Right lobe of liver (tissue), 6 donors: ENCODE measurements around the gene UBAC2. TPM values are rescaled to one million over a fixed set of nuclear protein-coding genes. Genes with fewer than 3 reads are reported as not detected.

ENCODE experiments used
- ATAC-seq, 4 donors: fragments of 200-7000 bp; cut with Tn5 transposase; one replicate each; pipeline ENCODE4 v1.9.1; 2020; ENCODE audit warnings: mild to moderate bottlenecking in 4 of 4, moderate library complexity in 4 of 4
- DNase-seq, 3 donors: peaks; one replicate each; pipeline ENCODE4 v3.0.0-alpha.2; 2020
- H3K27ac ChIP-seq, 3 donors: fragments of 200-600 bp; one replicate each; pipeline ENCODE4 v1.8.0; 2022
- H3K27me3 ChIP-seq, 2 donors: fragments of 200-600 bp; one replicate each; pipeline ENCODE4 v1.8.0; 2022
- H3K36me3 ChIP-seq, 4 donors: fragments of 200-600 bp; sonication (generic) in 1 of 4; one replicate each; pipeline versions ENCODE4 v1.5.1 to v1.8.0; 2017 to 2022; ENCODE audit warnings: control low read depth in 1 of 4
- H3K4me1 ChIP-seq, 4 donors: fragments of 200-600 bp; sonication (generic) in 1 of 4; one replicate each; pipeline versions ENCODE4 v1.5.1 to v1.8.0; 2017 to 2022; ENCODE audit warnings: control low read depth in 1 of 4
- H3K4me3 ChIP-seq, 3 donors: fragments of 200-600 bp; one replicate each; pipeline ENCODE4 v1.8.0; 2022
- H3K9me3 ChIP-seq, 4 donors: fragments of 200-600 bp; sonication (generic) in 1 of 4; one replicate each; pipeline versions ENCODE4 v1.5.1 to v1.8.0; 2017 to 2022; ENCODE audit warnings: control low read depth in 1 of 4
- POLR2A ChIP-seq: fragments of 450-650 bp; IDR thresholded peaks from one replicate; pipeline ENCODE4 v1.6.1; 2017; ENCODE audit warnings: antibody characterized with exemption, mild to moderate bottlenecking
- WGBS: methylation state at CpG from one replicate; pipeline ENCODE4 v1.1.6; 2018; ENCODE audit warnings: low coverage, low lambda C conversion rate; ENCODE audit not compliant: insufficient coverage; ENCODE audit errors: missing lambda C conversion rate; 5-methylcytosine and 5-hydroxymethylcytosine counted together
- intact Hi-C, 2 donors: fragments of 100-400 bp; cut with DNase I; formaldehyde crosslinking; loops; one replicate each; pipeline versions ENCODE4 v1.11.2 to v1.14.1; 2022
- total RNA-seq, 6 experiments: library from RNA; depleted of rRNA in 2 of 6; stranded (reverse); fragments of >200 nt in 2 of 6; fragmentation: NEBNext Ultra II Directional in 3 of 6; extraction: Animal tissue kit (Norgen Biotek cat#: 25700) in 3 of 6; gene quantifications; one replicate each; pipeline versions ENCODE4 v1.1.0 to v1.2.4, GENCODE V29; 2016 to 2023
- TF ChIP-seq, protein P1 (sequence below), 4 donors: fragments of 200-600 bp in 3 of 4; fragments of 450-650 bp in 1 of 4; IDR thresholded peaks; one replicate each; pipeline versions ENCODE4 v1.5.1 to v1.8.0; 2016 to 2022; ENCODE audit warnings: antibody characterized with exemption in 4 of 4, mild to moderate bottlenecking in 2 of 4
- donor health status: DM: no; HTN: yes; CAD: no.
- donor health status: DM: no; HTN: no; CAD: no.
- donor health status: DM: no; HTN: no; CAD: no.
- donor health status: DM: no; HTN: yes; CAD: no.
- donor health status: DM: no; HTN: yes; CAD: no.

UBAC2 gene
- total RNA-seq, 6 experiments from 2014 or later: 30.2 to 45.0 (median 37.0) TPM

DNA sequence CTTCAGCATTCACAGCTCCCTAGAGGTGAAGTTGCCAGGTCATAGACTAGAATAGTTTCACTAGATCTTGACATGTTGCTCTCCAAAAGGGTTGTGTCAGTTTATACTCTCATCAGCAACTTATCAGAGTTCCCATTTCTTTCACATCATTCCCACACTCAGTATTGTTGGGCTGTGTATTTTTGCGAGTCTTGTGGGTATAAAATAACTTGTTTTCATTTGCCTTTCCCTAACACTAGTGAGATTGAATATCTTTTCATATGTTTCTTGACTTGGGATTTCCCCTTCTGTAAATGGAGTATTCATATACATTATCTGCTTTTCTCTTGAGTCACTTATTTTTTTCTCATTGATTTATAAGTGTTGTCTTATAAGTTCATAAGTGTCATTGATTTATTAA lies 161.7 kb downstream of the UBAC2 start:
- no peaks in the 10 kb centered on the region for H3K4me1 ChIP-seq
- intact Hi-C loops: no loop called here
- no peak overlapping the region for H3K4me3 ChIP-seq
- TF ChIP-seq POLR2A: no peak
- TF ChIP-seq, protein P1, sequence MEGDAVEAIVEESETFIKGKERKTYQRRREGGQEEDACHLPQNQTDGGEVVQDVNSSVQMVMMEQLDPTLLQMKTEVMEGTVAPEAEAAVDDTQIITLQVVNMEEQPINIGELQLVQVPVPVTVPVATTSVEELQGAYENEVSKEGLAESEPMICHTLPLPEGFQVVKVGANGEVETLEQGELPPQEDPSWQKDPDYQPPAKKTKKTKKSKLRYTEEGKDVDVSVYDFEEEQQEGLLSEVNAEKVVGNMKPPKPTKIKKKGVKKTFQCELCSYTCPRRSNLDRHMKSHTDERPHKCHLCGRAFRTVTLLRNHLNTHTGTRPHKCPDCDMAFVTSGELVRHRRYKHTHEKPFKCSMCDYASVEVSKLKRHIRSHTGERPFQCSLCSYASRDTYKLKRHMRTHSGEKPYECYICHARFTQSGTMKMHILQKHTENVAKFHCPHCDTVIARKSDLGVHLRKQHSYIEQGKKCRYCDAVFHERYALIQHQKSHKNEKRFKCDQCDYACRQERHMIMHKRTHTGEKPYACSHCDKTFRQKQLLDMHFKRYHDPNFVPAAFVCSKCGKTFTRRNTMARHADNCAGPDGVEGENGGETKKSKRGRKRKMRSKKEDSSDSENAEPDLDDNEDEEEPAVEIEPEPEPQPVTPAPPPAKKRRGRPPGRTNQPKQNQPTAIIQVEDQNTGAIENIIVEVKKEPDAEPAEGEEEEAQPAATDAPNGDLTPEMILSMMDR (IDR thresholded peaks at IDR 0.05): no peak
- no peak for DNase-seq
- peaks cover 0 to 5% (median 0%) of the 10 kb centered on the region in 4 donors for H3K36me3 ChIP-seq
- no peak for ATAC-seq
- WGBS: 79% methylated on average over 1 of the region's 1 CpG
- no peaks in the 10 kb centered on the region for H3K9me3 ChIP-seq
- H3K27ac ChIP-seq: no peak overlapping the region
- H3K27me3 ChIP-seq: no peaks in the 10 kb centered on the region

GRCh38 chr13:99363391-99363790 lies 162.7 kb downstream of the UBAC2 start:
- Histone ChIP-seq H3K4me1 (no peaks in the 10 kb centered on the region), H3K27ac (no peak overlapping the region), H3K4me3 (no peak overlapping the region), H3K36me3 (no peaks in the 10 kb centered on the region), H3K27me3 (no peaks in the 10 kb centered on the region), H3K9me3 (no peaks in the 10 kb centered on the region)
- DNase-seq (no peak), ATAC-seq (no peak)
- intact Hi-C loops: no loop called here
- TF ChIP-seq POLR2A: no peak
- TF ChIP-seq, protein P1 (IDR thresholded peaks at IDR 0.05): no peak
- WGBS: 71% methylated on average over 2 of the region's 7 CpGs

- H3K36me3 ChIP-seq: peaks cover 0 to under 1% (median 0%) of the 10 kb centered on the region in 4 donors
- no peak for TF ChIP-seq POLR2A
- TF ChIP-seq, protein P1 (IDR thresholded peaks at IDR 0.05): no peak
- no peak overlapping the region for H3K4me3 ChIP-seq
- no peaks in the 10 kb centered on the region for H3K9me3 ChIP-seq
- H3K27me3 ChIP-seq: no peaks in the 10 kb centered on the region
- intact Hi-C loops: no loop called here
- ATAC-seq (no peak), DNase-seq (no peak)
- no peak overlapping the region for H3K27ac ChIP-seq
- WGBS: 100% methylated on average over 1 of the region's 1 CpG
- no peaks in the 10 kb centered on the region for H3K4me1 ChIP-seq
These were observed 163.3 kb downstream of the UBAC2 start for GRCh38 chr13:99363949-99364348.

- no peaks in the 10 kb centered on the region for H3K4me1 ChIP-seq
- no peaks in the 10 kb centered on the region for H3K27me3 ChIP-seq
- H3K9me3 ChIP-seq: no peaks in the 10 kb centered on the region
- DNase-seq (no peak), ATAC-seq (no peak)
- H3K4me3 ChIP-seq: no peak overlapping the region
- H3K27ac ChIP-seq: no peak overlapping the region
- WGBS: 87% methylated on average over 11 of the region's 11 CpGs
- no peak for TF ChIP-seq POLR2A
- TF ChIP-seq, protein P1 (IDR thresholded peaks at IDR 0.05): no peak
- H3K36me3 ChIP-seq: peaks cover 0 to 12% (median 0%) of the 10 kb centered on the region in 4 donors
- intact Hi-C loops: no loop called here
These were observed 165.7 kb downstream of the UBAC2 start for GRCh38 chr13:99366075-99366987.
